Measurements from ENCODE around the gene ITPR2.

- TF ChIP-seq CTCF (IDR thresholded peaks at IDR 0.05) (no peak), POLR2A (IDR thresholded peaks at IDR 0.05) (no peak)
These were observed 514.9 kb downstream of the ITPR2 start for GRCh38 chr12:26317942-26318575.

Measured in Peyer's patch (tissue), 4 donors.